Pulmonary artery endothelial cell (primary cell): ENCODE data around the gene PLET1. TPM values are rescaled to one million over a fixed set of nuclear protein-coding genes. Genes with fewer than 3 reads are reported as not detected.

Experiments
- DNase-seq: peaks from one replicate; pipeline ENCODE4 v3.0.0-alpha.2; 2011; ENCODE audit warnings: low read depth, low spot score
- total RNA-seq: library from RNA; depleted of rRNA; stranded (reverse); fragments of >200 nt; gene quantifications from 2 replicates; pipeline ENCODE4 v1.2.3, GENCODE V29; 2014

The PLET1 gene
- not detected in 2 replicates for total RNA-seq

- no peak for DNase-seq
Observed at GRCh38 chr11:112260490-112260889, at the start of gene PLET1. Gene PLET1, minus strand, starts transcription at chr11:112260860. Its CDS starts 271 bp downstream, at chr11:112260589.

- no peak for DNase-seq
Observed at GRCh38 chr11:112310419-112310818, 49.8 kb upstream of the PLET1 start.

GRCh38 chr11:112308651-112309050 lies 48.0 kb upstream of the PLET1 start:
- no peak for DNase-seq

GRCh38 chr11:112307616-112308015 lies 47.0 kb upstream of the PLET1 start:
- no peak for DNase-seq

GRCh38 chr11:112306230-112306629 lies 45.6 kb upstream of the PLET1 start:
- no peak for DNase-seq

- DNase-seq, result no peak
Observed at GRCh38 chr11:112304914-112305313, 44.3 kb upstream of the PLET1 start.

GRCh38 chr11:112303616-112304015 lies 43.0 kb upstream of the PLET1 start:
- no peak for DNase-seq

- no peak for DNase-seq
Observed at GRCh38 chr11:112302226-112302868, 41.7 kb upstream of the PLET1 start.

GRCh38 chr11:112300094-112300786 lies 39.6 kb upstream of the PLET1 start:
- DNase-seq, result no peak

- no peak for DNase-seq
Observed at GRCh38 chr11:112298535-112298934, 37.9 kb upstream of the PLET1 start.

GRCh38 chr11:112297248-112297866 lies 36.7 kb upstream of the PLET1 start:
- DNase-seq, result no peak

GRCh38 chr11:112296044-112296443 lies 35.4 kb upstream of the PLET1 start:
- no peak for DNase-seq

- DNase-seq, result no peak
Observed at GRCh38 chr11:112294688-112295340, 34.2 kb upstream of the PLET1 start.

- DNase-seq, result no peak
Observed at GRCh38 chr11:112293614-112294013, 33.0 kb upstream of the PLET1 start.

GRCh38 chr11:112292785-112293407 lies 32.2 kb upstream of the PLET1 start:
- DNase-seq, result peak; percentile 68

GRCh38 chr11:112292188-112292587 lies 31.5 kb upstream of the PLET1 start:
- DNase-seq, result no peak

- no peak for DNase-seq
Observed at GRCh38 chr11:112291191-112291590, 30.5 kb upstream of the PLET1 start.

- DNase-seq, result no peak
Observed at GRCh38 chr11:112290493-112290850, 29.8 kb upstream of the PLET1 start.

GRCh38 chr11:112289588-112290492 lies 29.2 kb upstream of the PLET1 start:
- DNase-seq, result no peak

- DNase-seq, result no peak
Observed at GRCh38 chr11:112288021-112288420, 27.4 kb upstream of the PLET1 start.

GRCh38 chr11:112285841-112286311 lies 25.2 kb upstream of the PLET1 start:
- no peak for DNase-seq
